Transverse colon (tissue), 4 donors: ENCODE data around the gene B3GNT3. TPM values are rescaled to one million over a fixed set of nuclear protein-coding genes. Genes with fewer than 3 reads are reported as not detected.
A peak's percentile ranks its signal among the peaks of the same experiment; 100 is the strongest.
"Not testable (repeated sequence)": the region's sequence is repeated elsewhere in the genome, so short reads cannot be mapped to it uniquely, and the experiment has no call there.

Experiments used
- DNase-seq: peaks from one replicate; pipeline ENCODE4 v3.0.0-alpha.2; 2019
- H3K27ac ChIP-seq, 4 donors: fragments of 200-600 bp; sonication (generic); 2 replicates each; pipeline ENCODE4 v1.5.1; 2016 to 2018; ENCODE audit warnings: inconsistent platforms in 4 of 4
- H3K27me3 ChIP-seq: fragments of 200-600 bp; sonication (generic); 2 replicates; pipeline ENCODE4 v1.5.1; 2017; ENCODE audit warnings: inconsistent platforms
- H3K36me3 ChIP-seq, 4 donors: fragments of 200-600 bp; sonication (generic); 2 replicates each; pipeline ENCODE4 v1.5.1; 2017 to 2019; ENCODE audit warnings: inconsistent platforms in 4 of 4
- H3K4me1 ChIP-seq, 4 donors: fragments of 200-600 bp; sonication (generic); 2 replicates each; pipeline ENCODE4 v1.5.1; 2017 to 2020; ENCODE audit warnings: inconsistent platforms in 4 of 4
- H3K4me3 ChIP-seq, 4 donors: fragments of 200-600 bp; sonication (generic); 1 replicate in 1 of 4; 2 replicates in 3 of 4; pipeline versions ENCODE4 v1.5.1 to v1.6.1; 2017 to 2019; ENCODE audit warnings: inconsistent platforms in 4 of 4
- H3K9me3 ChIP-seq, 2 donors: fragments of 200-600 bp; sonication (generic); 2 replicates each; pipeline ENCODE4 v1.5.1; 2017 to 2019; ENCODE audit warnings: inconsistent platforms in 2 of 2
- EP300 ChIP-seq: sonication (generic); formaldehyde crosslinking; IDR thresholded peaks from one replicate; pipeline ENCODE4 v1.6.1; 2017; ENCODE audit warnings: antibody characterized with exemption, low read depth
- POLR2A ChIP-seq: fragments of 450-650 bp; IDR thresholded peaks from one replicate; pipeline ENCODE4 v1.6.1; 2016; ENCODE audit warnings: antibody characterized with exemption, mild to moderate bottlenecking, moderate library complexity
- POLR2AphosphoS5 ChIP-seq, 3 donors: sonication (generic); formaldehyde crosslinking; IDR thresholded peaks; one replicate each; pipeline ENCODE4 v1.6.1; 2016; ENCODE audit warnings: antibody characterized with exemption in 3 of 3
- WGBS, 2 donors: methylation state at CpG; one replicate each; pipeline ENCODE4 v1.1.5; 2018; ENCODE audit warnings: low coverage in 1 of 2; 5-methylcytosine and 5-hydroxymethylcytosine counted together
- in situ Hi-C, 4 donors: fragments of 200-750 bp; cut with MboI; loops; one replicate each; pipeline versions ENCODE4 v1.15.0 to v1.15.1; 2017; ENCODE audit warnings: low sequenced_read_pairs in 3 of 4, low pct_ligation_motif_present in 1 of 4, low pct_unique_long_range_greater_than_20kb in 1 of 4
- intact Hi-C: fragments of 100-400 bp; cut with DNase I; formaldehyde crosslinking; loops from one replicate; pipeline ENCODE4 v1.15.1; 2023; ENCODE audit warnings: low total_unique reads
- total RNA-seq, 4 donors: library from RNA; depleted of rRNA; stranded (reverse); fragments of >200 nt; gene quantifications; one replicate each; pipeline ENCODE4 v1.1.0, GENCODE V29; 2016
- TF ChIP-seq, protein P1 (sequence below), 5 experiments: fragments of 200-600 bp in 3 of 5; fragments of 450-650 bp in 2 of 5; sonication (generic) in 3 of 5; IDR thresholded peaks; 1 replicate in 2 of 5; 2 replicates in 3 of 5; pipeline ENCODE4 v1.5.1; 2016 to 2017; ENCODE audit warnings: antibody characterized with exemption in 5 of 5, inconsistent platforms in 3 of 5, mild to moderate bottlenecking in 2 of 5, moderate library complexity in 1 of 5

Gene B3GNT3
- total RNA-seq, 4 donors from 2014 or later: 52.1 to 180 (median 144) TPM

DNA sequence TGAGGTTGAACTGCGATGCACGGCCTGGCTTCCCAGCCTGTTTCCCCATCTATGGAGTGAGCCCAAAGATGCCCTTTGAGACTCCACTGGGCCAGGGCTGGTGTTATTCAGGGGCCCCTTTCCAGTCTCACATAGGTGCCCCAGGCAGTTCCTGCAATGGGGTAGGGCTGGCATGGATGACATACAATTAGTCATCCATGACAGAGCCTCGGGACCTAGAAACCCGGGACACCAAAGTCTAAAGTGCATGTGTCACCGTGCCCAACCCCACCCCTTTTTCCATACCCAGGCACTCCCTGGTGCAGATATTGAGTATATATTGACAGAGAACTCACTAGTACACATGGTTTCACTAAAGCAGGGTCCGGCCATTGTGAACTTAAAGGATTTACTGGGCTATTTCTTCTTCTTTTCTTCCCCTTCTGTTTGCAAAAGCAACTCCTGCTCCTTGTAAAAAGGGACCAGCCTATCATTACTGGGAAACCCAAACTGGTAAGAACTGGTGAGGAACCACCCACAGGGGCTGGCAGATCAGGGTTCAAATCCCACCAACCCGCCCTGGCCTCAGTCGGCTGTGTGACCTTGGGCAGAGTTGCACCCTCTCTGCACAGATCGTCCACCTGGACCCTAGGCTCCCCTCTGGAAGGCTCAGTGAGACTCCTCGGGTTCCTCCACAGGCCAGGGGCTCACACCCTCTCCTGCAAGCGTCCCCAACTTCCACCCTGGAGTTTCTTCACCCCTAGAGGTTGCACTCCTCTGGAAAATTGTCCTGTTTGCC is 2.7 kb downstream of the B3GNT3 start:
- Histone ChIP-seq H3K4me3 (peak overlapping the region in 3 of 4 donors; percentile 12 to 37 (median 14)), H3K36me3 (no peaks in the 10 kb centered on the region), H3K9me3 (no peaks in the 10 kb centered on the region), H3K27ac (peak overlapping the region; percentile 91 to 92 (median 92)), H3K4me1 (peaks cover 5 to 32% (median 25%) of the 10 kb centered on the region in 4 donors), H3K27me3 (peaks cover 34% of the 10 kb centered on the region)
- in situ Hi-C loops (no loop called here), intact Hi-C loops (no loop called here)
- DNase-seq: peak; percentile 89
- 54 to 60% methylated on average over 1 to 11 of the region's 11 CpGs for WGBS, 2 donors
- TF ChIP-seq POLR2A: peak; percentile 52
- TF ChIP-seq, protein P1, sequence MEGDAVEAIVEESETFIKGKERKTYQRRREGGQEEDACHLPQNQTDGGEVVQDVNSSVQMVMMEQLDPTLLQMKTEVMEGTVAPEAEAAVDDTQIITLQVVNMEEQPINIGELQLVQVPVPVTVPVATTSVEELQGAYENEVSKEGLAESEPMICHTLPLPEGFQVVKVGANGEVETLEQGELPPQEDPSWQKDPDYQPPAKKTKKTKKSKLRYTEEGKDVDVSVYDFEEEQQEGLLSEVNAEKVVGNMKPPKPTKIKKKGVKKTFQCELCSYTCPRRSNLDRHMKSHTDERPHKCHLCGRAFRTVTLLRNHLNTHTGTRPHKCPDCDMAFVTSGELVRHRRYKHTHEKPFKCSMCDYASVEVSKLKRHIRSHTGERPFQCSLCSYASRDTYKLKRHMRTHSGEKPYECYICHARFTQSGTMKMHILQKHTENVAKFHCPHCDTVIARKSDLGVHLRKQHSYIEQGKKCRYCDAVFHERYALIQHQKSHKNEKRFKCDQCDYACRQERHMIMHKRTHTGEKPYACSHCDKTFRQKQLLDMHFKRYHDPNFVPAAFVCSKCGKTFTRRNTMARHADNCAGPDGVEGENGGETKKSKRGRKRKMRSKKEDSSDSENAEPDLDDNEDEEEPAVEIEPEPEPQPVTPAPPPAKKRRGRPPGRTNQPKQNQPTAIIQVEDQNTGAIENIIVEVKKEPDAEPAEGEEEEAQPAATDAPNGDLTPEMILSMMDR (IDR thresholded peaks at IDR 0.05): no peak
- TF ChIP-seq EP300: peak; percentile 81
- TF ChIP-seq POLR2AphosphoS5 (IDR thresholded peaks at IDR 0.05): peak in 2 of 3 donors; percentile 68 to 85

DNA sequence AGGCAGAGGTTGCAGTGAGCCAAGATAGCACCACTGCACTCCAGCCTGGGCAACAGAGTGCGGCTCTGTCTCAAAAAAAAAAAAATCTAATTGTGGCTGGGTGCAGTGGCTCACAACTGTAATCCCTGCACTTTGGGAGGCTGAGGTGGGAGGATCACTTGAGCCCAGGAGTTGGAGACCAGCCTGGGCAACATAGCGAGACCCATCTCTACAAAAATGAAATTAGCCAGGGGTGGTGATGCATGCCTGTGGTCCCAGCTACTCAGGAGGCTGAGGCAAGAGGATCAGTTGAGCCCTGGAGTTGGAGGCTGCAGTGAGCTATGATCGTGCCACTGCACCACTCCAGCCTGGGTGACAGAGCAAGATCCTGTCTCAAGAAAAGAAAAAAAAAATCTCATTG is 3.7 kb downstream of the B3GNT3 start:
- DNase-seq, H3K4me3 ChIP-seq, H3K9me3 ChIP-seq, intact Hi-C loops, in situ Hi-C loops, H3K36me3 ChIP-seq: not testable (repeated sequence)
- peaks cover 34% of the 10 kb centered on the region for H3K27me3 ChIP-seq
- H3K27ac ChIP-seq: peak overlapping the region; percentile 91 to 92 (median 92)
- WGBS, 2 donors: 86 to 89% methylated on average over 1 to 3 of the region's 3 CpGs
- peaks cover 5 to 41% (median 25%) of the 10 kb centered on the region in 4 donors for H3K4me1 ChIP-seq

DNA sequence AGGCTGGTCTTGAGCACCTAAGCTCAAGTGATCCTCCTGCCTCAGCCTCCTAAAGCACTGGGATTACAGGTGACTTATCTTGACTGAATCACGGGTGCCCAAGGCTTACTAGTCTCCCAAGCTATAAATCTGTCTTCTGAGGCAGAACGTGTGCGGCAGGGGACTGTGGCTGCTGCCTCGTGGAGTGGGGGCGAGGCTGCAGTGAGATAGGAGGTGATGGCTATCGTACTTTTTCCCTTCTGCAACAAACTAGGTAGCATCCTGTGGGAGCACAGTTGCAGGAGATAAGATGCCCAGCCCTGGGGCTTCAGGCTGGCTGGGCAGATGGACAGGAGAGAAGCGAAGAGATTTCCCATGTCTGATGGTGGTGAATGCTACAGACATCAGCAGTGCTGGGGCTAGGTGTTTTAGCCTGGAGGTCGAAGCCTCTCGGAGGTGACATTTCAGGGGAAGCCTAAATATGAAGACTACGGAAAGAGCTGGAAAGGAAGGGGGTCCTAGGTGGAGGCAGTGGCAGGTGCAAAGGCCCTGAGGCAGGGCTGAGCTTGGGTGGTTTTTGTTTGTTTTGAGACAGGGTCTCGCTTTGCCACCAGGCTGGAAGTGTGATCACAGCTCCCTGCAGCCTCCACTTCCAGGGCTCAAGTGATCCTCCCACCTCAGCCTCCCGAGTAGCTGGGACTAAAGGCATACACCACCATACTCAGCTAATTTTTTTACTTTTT is 7.4 kb downstream of the B3GNT3 start:
- H3K9me3 ChIP-seq: no peaks in the 10 kb centered on the region
- peaks cover 4% of the 10 kb centered on the region for H3K27me3 ChIP-seq
- intact Hi-C loops: no loop called here
- in situ Hi-C loops: no loop called here
- no peak for DNase-seq
- 76 to 80% methylated on average over 4 to 12 of the region's 12 CpGs for WGBS, 2 donors
- peaks cover 5 to 26% (median 11%) of the 10 kb centered on the region in 4 donors for H3K4me1 ChIP-seq
- H3K4me3 ChIP-seq: no peak overlapping the region
- TF ChIP-seq POLR2AphosphoS5 (IDR thresholded peaks at IDR 0.05) (no peak), POLR2A (no peak), EP300 (no peak)
- TF ChIP-seq, protein P1 (IDR thresholded peaks at IDR 0.05): no peak
- no peak overlapping the region for H3K27ac ChIP-seq
- no peaks in the 10 kb centered on the region for H3K36me3 ChIP-seq

DNA sequence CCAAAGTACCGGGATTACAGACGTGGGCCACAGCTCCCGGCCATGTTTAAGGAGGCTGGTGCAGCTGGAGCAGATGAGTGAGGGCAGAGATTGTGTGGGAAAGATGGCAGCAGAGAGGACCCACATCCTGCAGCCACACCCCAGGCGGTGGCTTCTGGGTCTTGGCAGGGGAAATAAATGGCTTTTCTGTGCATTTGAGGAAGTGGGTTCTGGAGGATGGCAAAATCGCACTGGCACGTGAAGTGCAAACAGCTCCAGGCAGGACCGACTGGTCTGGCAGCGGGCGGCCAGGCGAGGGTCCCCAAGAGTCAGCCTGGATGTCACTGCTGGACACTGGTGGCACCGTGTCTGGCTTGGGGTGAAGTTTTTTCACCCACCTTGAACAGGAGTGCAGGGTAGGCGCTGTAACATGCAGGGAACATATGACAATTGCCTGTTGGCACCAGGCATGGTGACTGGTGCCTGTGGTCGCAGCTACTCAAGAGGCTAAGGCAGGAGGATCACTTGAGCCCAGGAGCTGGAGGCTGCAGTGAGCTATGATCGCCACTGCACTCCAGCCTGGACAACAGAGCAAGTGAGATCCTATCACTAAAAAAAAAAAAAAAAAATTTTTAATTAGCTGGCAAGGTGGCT is 8.4 kb downstream of the B3GNT3 start:
- TF ChIP-seq EP300: no peak
- TF ChIP-seq POLR2A: no peak
- TF ChIP-seq POLR2AphosphoS5 (IDR thresholded peaks at IDR 0.05): no peak
- TF ChIP-seq, protein P1 (IDR thresholded peaks at IDR 0.05): no peak
- intact Hi-C loops: no loop called here
- H3K36me3 ChIP-seq: no peaks in the 10 kb centered on the region
- peaks cover 3 to 18% (median 5%) of the 10 kb centered on the region in 4 donors for H3K4me1 ChIP-seq
- no peak overlapping the region for H3K4me3 ChIP-seq
- 60 to 100% methylated on average over 1 to 14 of the region's 14 CpGs for WGBS, 2 donors
- peaks cover 3% of the 10 kb centered on the region for H3K27me3 ChIP-seq
- H3K27ac ChIP-seq: no peak overlapping the region
- no peak for DNase-seq
- in situ Hi-C loops: no loop called here
- H3K9me3 ChIP-seq: no peaks in the 10 kb centered on the region
